Measurements from ENCODE around the gene WFDC5. TPM values are rescaled to one million over a fixed set of nuclear protein-coding genes. Genes with fewer than 3 reads are reported as not detected.

WFDC5 gene
- total and polyA plus RNA-seq, 2 donors (not counting 3 experiments of a cell fraction or from before 2014, with no cell fraction given), result not detected

DNA sequence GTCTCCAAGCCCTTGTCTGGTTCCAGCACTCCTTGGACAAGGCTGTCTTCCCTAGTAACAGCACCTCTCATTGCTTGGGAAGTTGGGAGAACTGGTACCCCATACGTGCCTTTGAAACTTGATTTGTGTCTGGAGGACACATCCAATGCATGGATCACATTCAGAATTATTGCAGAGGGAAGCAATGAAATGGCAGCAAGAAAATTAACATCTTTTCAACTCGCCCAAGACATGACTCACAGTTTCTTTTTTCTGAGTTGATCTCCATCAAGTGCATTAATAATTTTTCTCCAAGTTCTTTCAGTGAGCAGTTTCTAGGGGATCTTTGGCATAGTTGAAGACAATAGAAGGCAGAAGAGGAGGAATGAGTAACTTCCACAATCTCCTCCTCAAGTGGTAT is 37.4 kb upstream of the WFDC5 start:
- dilution Hi-C loops (cut with MboI; ENCODE audit: extremely low pct_ligation_motif_present, low sequenced_read_pairs) (no loop called here), intact Hi-C loops (cut with micrococcal nuclease) (no loop called here)
- Histone ChIP-seq H3K4me2 (ENCODE audit: insufficient read depth, low read length) (no peak overlapping the region), H3K9me1 (replicated peaks; ENCODE audit: control insufficient read depth, extremely low read depth, insufficient read depth, low read length) (no peaks in the 10 kb centered on the region), H3K27me3 (ENCODE audit: control insufficient read depth in 2 of 2, insufficient read depth in 2 of 2, low read length in 2 of 2) (no peaks in the 10 kb centered on the region), H3K4me3 (replicated peaks in 1 of 3; ENCODE audit: insufficient read depth in 1 of 3, low read depth in 1 of 3, low read length in 3 of 3) (no peak overlapping the region), H4K20me1 (replicated peaks; ENCODE audit: control insufficient read depth, extremely low read depth, insufficient read depth, low read length) (no peaks in the 10 kb centered on the region), H3K27ac (ENCODE audit: insufficient read depth, low read depth, low read length) (no peak overlapping the region), H3K36me3 (ENCODE audit: control insufficient read depth in 2 of 2, extremely low read depth in 1 of 2, insufficient read depth in 2 of 2, low read length in 2 of 2) (no peaks in the 10 kb centered on the region), H3K79me2 (ENCODE audit: control insufficient read depth, insufficient read depth, low read length) (no peaks in the 10 kb centered on the region), H2AFZ (ENCODE audit: low read depth, low read length) (no peak overlapping the region), H3K4me1 (ENCODE audit: control insufficient read depth, extremely low read depth, insufficient read depth, low read length) (no peaks in the 10 kb centered on the region), H3K9ac (replicated peaks; ENCODE audit: extremely low read depth, insufficient read depth, low read length) (no peak overlapping the region), H3K9me3 (replicated peaks; ENCODE audit: control insufficient read depth, insufficient read depth, low read length) (no peaks in the 10 kb centered on the region)
- BruUV-seq (replicated peaks), result no TSS peak
- POLR2A ChIA-PET, result no interaction called here
- no peak for FAIRE-seq
- no peak for DNase-seq (ENCODE audit: low read depth, low spot score)
- CTCF ChIA-PET, result no interaction called here
- TF ChIP-seq EZH2 (IDR thresholded peaks at IDR 0.05; ENCODE audit: borderline replicate concordance, low read depth, low read length, severe bottlenecking), result no peak

DNA sequence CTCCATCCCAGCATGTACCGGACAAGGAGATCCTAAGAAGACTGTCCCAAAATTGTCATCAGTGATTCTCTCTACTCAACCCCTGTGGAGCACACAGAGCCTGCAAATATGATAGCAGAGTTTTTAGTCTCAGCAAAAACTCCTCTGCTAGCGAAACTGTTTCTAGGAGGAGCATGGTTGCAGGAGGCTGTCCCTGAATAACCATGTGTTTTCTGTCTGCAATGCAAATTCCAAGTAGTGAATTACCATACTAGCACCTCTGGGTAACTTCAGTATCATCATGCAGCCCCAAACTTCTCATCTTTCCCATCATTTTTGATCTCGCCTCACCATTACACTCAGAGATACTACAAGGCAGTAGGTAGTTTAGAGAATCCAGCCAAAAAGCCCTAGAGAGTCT is 34.1 kb upstream of the WFDC5 start:
- TF ChIP-seq GATA2 (IDR thresholded peaks at IDR 0.05; ENCODE audit: insufficient read depth, insufficient read length, low read depth, low read length), result no peak
- no peak for TF ChIP-seq JUN (IDR thresholded peaks at IDR 0.05; ENCODE audit: borderline replicate concordance, insufficient read depth, insufficient read length, low read depth)
- TF ChIP-seq, protein P1, sequence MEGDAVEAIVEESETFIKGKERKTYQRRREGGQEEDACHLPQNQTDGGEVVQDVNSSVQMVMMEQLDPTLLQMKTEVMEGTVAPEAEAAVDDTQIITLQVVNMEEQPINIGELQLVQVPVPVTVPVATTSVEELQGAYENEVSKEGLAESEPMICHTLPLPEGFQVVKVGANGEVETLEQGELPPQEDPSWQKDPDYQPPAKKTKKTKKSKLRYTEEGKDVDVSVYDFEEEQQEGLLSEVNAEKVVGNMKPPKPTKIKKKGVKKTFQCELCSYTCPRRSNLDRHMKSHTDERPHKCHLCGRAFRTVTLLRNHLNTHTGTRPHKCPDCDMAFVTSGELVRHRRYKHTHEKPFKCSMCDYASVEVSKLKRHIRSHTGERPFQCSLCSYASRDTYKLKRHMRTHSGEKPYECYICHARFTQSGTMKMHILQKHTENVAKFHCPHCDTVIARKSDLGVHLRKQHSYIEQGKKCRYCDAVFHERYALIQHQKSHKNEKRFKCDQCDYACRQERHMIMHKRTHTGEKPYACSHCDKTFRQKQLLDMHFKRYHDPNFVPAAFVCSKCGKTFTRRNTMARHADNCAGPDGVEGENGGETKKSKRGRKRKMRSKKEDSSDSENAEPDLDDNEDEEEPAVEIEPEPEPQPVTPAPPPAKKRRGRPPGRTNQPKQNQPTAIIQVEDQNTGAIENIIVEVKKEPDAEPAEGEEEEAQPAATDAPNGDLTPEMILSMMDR (IDR thresholded peaks at IDR 0.05; ENCODE audit: extremely low read depth in 1 of 2, insufficient read depth in 1 of 2, low read depth in 1 of 2, low read length in 2 of 2), result no peak
- TF ChIP-seq POLR2AphosphoS5 (IDR thresholded peaks at IDR 0.05; ENCODE audit: insufficient read depth, low read depth, low read length), result no peak
- TF ChIP-seq, protein P2, sequence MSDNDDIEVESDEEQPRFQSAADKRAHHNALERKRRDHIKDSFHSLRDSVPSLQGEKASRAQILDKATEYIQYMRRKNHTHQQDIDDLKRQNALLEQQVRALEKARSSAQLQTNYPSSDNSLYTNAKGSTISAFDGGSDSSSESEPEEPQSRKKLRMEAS (IDR thresholded peaks at IDR 0.05; ENCODE audit: insufficient read depth, insufficient read length), result no peak
- TF ChIP-seq MYC (IDR thresholded peaks at IDR 0.05; ENCODE audit: low read depth, low read length), result no peak
- no peak for TF ChIP-seq EZH2 (IDR thresholded peaks at IDR 0.05; ENCODE audit: borderline replicate concordance, low read depth, low read length, severe bottlenecking)
- TF ChIP-seq FOS (IDR thresholded peaks at IDR 0.05; ENCODE audit: borderline replicate concordance, insufficient read depth, low read length), result no peak
- TF ChIP-seq POLR2A (IDR thresholded peaks at IDR 0.05; ENCODE audit: low read depth, low read length), result no peak
- no TSS peak for BruUV-seq (replicated peaks)
- Histone ChIP-seq H3K79me2 (ENCODE audit: control insufficient read depth, insufficient read depth, low read length) (no peaks in the 10 kb centered on the region), H3K9ac (replicated peaks; ENCODE audit: extremely low read depth, insufficient read depth, low read length) (no peak overlapping the region), H3K27ac (ENCODE audit: insufficient read depth, low read depth, low read length) (no peak overlapping the region), H3K27me3 (ENCODE audit: control insufficient read depth in 2 of 2, insufficient read depth in 2 of 2, low read length in 2 of 2) (peaks cover 7% of the 10 kb centered on the region in 2 experiments), H3K4me1 (ENCODE audit: control insufficient read depth, extremely low read depth, insufficient read depth, low read length) (no peaks in the 10 kb centered on the region), H3K4me3 (replicated peaks in 1 of 3; ENCODE audit: insufficient read depth in 1 of 3, low read depth in 1 of 3, low read length in 3 of 3) (no peak overlapping the region), H3K9me1 (replicated peaks; ENCODE audit: control insufficient read depth, extremely low read depth, insufficient read depth, low read length) (no peaks in the 10 kb centered on the region), H4K20me1 (replicated peaks; ENCODE audit: control insufficient read depth, extremely low read depth, insufficient read depth, low read length) (no peaks in the 10 kb centered on the region), H3K36me3 (ENCODE audit: control insufficient read depth in 2 of 2, extremely low read depth in 1 of 2, insufficient read depth in 2 of 2, low read length in 2 of 2) (no peaks in the 10 kb centered on the region), H3K9me3 (replicated peaks; ENCODE audit: control insufficient read depth, insufficient read depth, low read length) (no peaks in the 10 kb centered on the region), H3K4me2 (ENCODE audit: insufficient read depth, low read length) (no peak overlapping the region), H2AFZ (ENCODE audit: low read depth, low read length) (no peak overlapping the region)
- ChIA-PET CTCF (interaction anchor here (0.6 kb wide), 1 partner anchor 10 kb away, joined by 3 read pairs; no protein-coding TSS in a partner anchor), POLR2A (no interaction called here)
- FAIRE-seq (no peak), DNase-seq (ENCODE audit: low read depth, low spot score) (no peak)
- dilution Hi-C loops (cut with MboI; ENCODE audit: extremely low pct_ligation_motif_present, low sequenced_read_pairs), result no loop called here
- intact Hi-C loops (cut with micrococcal nuclease), result no loop called here
